Endothelial cell of umbilical vein (primary cell): Measurements from ENCODE around the gene SPAST. TPM values are rescaled to one million over a fixed set of nuclear protein-coding genes. Genes with fewer than 3 reads are reported as not detected.

Experiments
- BruUV-seq: library from RNA; stranded (reverse); fragments of 400-500 nt; replicated peaks from 2 replicates; lab custom pipeline; 2021; lab: Mats Ljungman, UMichigan
- CTCF ChIA-PET: fragments of 300-600, 350-600 bp; sonication (Branson Sonifier 250); formaldehyde crosslinking; loops from one replicate; lab custom pipeline; 2021; ENCODE audit warnings: antibody characterized with exemption, inconsistent platforms; lab: Charles Lee
- POLR2A ChIA-PET: fragments of 300-600, 350-600 bp; sonication (Branson Sonifier 250); formaldehyde crosslinking; loops from one replicate; lab custom pipeline; 2021; ENCODE audit warnings: antibody characterized with exemption, inconsistent platforms; lab: Charles Lee
- DNase-seq: peaks from one replicate; pipeline ENCODE4 v3.0.0-alpha.2; 2011; ENCODE audit warnings: low read depth, low spot score
- FAIRE-seq: peaks from 2 replicates; lab custom pipeline; 2011; peaks lifted over from hg19 to GRCh38; lab: Jason Lieb, UNC
- H2AFZ ChIP-seq: 2 replicates; pipeline ENCODE4 v1.6.0; 2012; ENCODE audit warnings: low read depth, low read length, control low read depth, inconsistent platforms
- H3K27ac ChIP-seq: 2 replicates; pipeline ENCODE4 v1.5.1; 2011; ENCODE audit warnings: low read depth, mild to moderate bottlenecking, control low read depth, low read length, moderate library complexity; ENCODE audit not compliant: insufficient read depth
- H3K27me3 ChIP-seq, 2 experiments: 2 replicates each; pipeline versions ENCODE4 v1.6.0 to v1.6.1; 2011; ENCODE audit warnings: low read length in 2 of 2, mixed read lengths in 1 of 2; ENCODE audit not compliant: control insufficient read depth in 2 of 2, insufficient read depth in 2 of 2
- H3K36me3 ChIP-seq, 2 experiments: 2 replicates in 1 of 2; 3 replicates in 1 of 2; pipeline ENCODE4 v1.5.1; 2011; ENCODE audit warnings: low read length in 2 of 2, mild to moderate bottlenecking in 1 of 2, moderate library complexity in 1 of 2; ENCODE audit not compliant: control insufficient read depth in 2 of 2, insufficient read depth in 2 of 2; ENCODE audit errors: extremely low read depth in 1 of 2
- H3K4me1 ChIP-seq: 3 replicates; pipeline ENCODE4 v1.5.1; 2011; ENCODE audit warnings: mild to moderate bottlenecking, low read length; ENCODE audit not compliant: control insufficient read depth, insufficient read depth; ENCODE audit errors: extremely low read depth
- H3K4me2 ChIP-seq: 2 replicates; pipeline ENCODE4 v1.6.1; 2011; ENCODE audit warnings: low read length, control low read depth, mixed read lengths; ENCODE audit not compliant: insufficient read depth
- H3K4me3 ChIP-seq, 3 experiments: fragments of 200-600 bp in 1 of 3; sonication (generic), shearing (Covaris generic) in 1 of 3; replicated peaks in 1 of 3; 2 replicates each; pipeline ENCODE4 v1.5.1; 2011 to 2016; ENCODE audit warnings: control low read depth in 3 of 3, low read length in 3 of 3, mild to moderate bottlenecking in 2 of 3, inconsistent platforms in 1 of 3, low read depth in 1 of 3, moderate library complexity in 1 of 3; ENCODE audit not compliant: insufficient read depth in 1 of 3
- H3K79me2 ChIP-seq: 2 replicates; pipeline ENCODE4 v1.6.0; 2012; ENCODE audit warnings: low read length, inconsistent platforms; ENCODE audit not compliant: control insufficient read depth, insufficient read depth
- H3K9ac ChIP-seq: replicated peaks from 2 replicates; pipeline ENCODE3; 2011; ENCODE audit warnings: low read length, control low read depth; ENCODE audit not compliant: insufficient read depth; ENCODE audit errors: extremely low read depth
- H3K9me1 ChIP-seq: replicated peaks from 3 replicates; pipeline ENCODE4 v1.6.0; 2011; ENCODE audit warnings: mild to moderate bottlenecking, low read length; ENCODE audit not compliant: control insufficient read depth, insufficient read depth; ENCODE audit errors: extremely low read depth
- H3K9me3 ChIP-seq: replicated peaks from 2 replicates; pipeline ENCODE4 v1.5.1; 2012; ENCODE audit warnings: low read length, inconsistent platforms; ENCODE audit not compliant: control insufficient read depth, insufficient read depth
- H4K20me1 ChIP-seq: replicated peaks from 2 replicates; pipeline ENCODE3; 2011; ENCODE audit warnings: mild to moderate bottlenecking, low read length; ENCODE audit not compliant: control insufficient read depth, insufficient read depth; ENCODE audit errors: extremely low read depth
- EZH2 ChIP-seq: IDR thresholded peaks from 2 replicates; pipeline ENCODE4 v1.6.1; 2012; ENCODE audit warnings: borderline replicate concordance, low read depth, mild to moderate bottlenecking, moderate library complexity, low read length, inconsistent platforms; ENCODE audit not compliant: severe bottlenecking
- FOS ChIP-seq: IDR thresholded peaks from 2 replicates; pipeline ENCODE4 v1.6.1; 2011; ENCODE audit warnings: mild to moderate bottlenecking, low read length, moderate library complexity, borderline replicate concordance; ENCODE audit not compliant: insufficient read depth
- GATA2 ChIP-seq: IDR thresholded peaks from 2 replicates; pipeline ENCODE4 v1.7.0; 2011; ENCODE audit warnings: low read depth, mild to moderate bottlenecking, moderate library complexity, mixed read lengths, low read length; ENCODE audit not compliant: insufficient read length, insufficient read depth
- JUN ChIP-seq: IDR thresholded peaks from 2 replicates; pipeline ENCODE4 v1.6.1; 2011; ENCODE audit warnings: borderline replicate concordance, low read depth; ENCODE audit not compliant: insufficient read length, insufficient read depth
- POLR2AphosphoS5 ChIP-seq: IDR thresholded peaks from 2 replicates; pipeline ENCODE4 v1.6.1; 2012; ENCODE audit warnings: low read depth, mild to moderate bottlenecking, control low read depth, low read length, moderate library complexity; ENCODE audit not compliant: insufficient read depth
- dilution Hi-C: fragments of 300-500 bp; cut with MboI; formaldehyde crosslinking; loops from one replicate; pipeline ENCODE4 v1.15.0; 2019; ENCODE audit warnings: low sequenced_read_pairs; ENCODE audit not compliant: extremely low pct_ligation_motif_present
- intact Hi-C: fragments of 100-400 bp; cut with micrococcal nuclease; formaldehyde crosslinking; loops from one replicate; pipeline ENCODE4 v1.10.0; 2022
- polyA plus RNA-seq, 4 experiments: library from polyadenylated mRNA; depleted of rRNA in 3 of 4; stranded (reverse) in 3 of 4; unstranded in 1 of 4; fragments of >200 nt; gene quantifications; 2 replicates each; pipeline versions ENCODE4 v1.2.1 to v1.2.3, GENCODE V29; 2011 to 2012; ENCODE audit warnings: missing spikeins in 1 of 4
- total RNA-seq: library from RNA; stranded (reverse); gene quantifications from 2 replicates; pipeline ENCODE4 v1.2.3, GENCODE V29; 2021
- TF ChIP-seq, protein P1 (sequence below), 2 donors: IDR thresholded peaks; 1 replicate in 1 of 2; 2 replicates in 1 of 2; pipeline ENCODE4 v1.5.1; 2011; ENCODE audit warnings: low read length in 2 of 2, mild to moderate bottlenecking in 2 of 2, moderate library complexity in 2 of 2, control low read depth in 1 of 2, inconsistent platforms in 1 of 2, low read depth in 1 of 2; ENCODE audit not compliant: insufficient read depth in 1 of 2; ENCODE audit errors: extremely low read depth in 1 of 2

SPAST gene
- total and polyA plus RNA-seq, 2 donors (not counting 3 experiments of a cell fraction or from before 2014, with no cell fraction given) = 4.7 to 24.9 TPM

DNA sequence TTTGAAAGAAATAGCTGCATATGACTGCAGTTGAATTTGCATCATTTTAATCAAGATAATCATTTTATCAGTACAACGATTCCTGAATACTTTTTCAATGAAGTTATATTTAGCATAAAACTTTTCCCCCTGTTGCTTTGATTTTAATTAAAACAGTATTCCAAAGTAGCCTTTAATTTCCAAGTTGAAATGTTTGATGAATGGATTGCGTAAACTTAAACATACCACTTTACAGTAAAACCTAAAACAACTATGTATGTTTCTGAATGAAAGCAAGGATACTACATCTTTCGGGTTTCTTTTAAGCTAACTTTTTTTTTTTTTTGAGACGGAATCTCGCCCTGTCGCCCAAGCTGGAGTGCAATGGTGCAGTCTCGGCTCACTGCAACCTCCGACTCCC, 1.4 kb downstream of the SPAST start:
- FAIRE-seq (no peak), DNase-seq (no peak)
- no peak overlapping the region for H3K27ac ChIP-seq
- CTCF ChIA-PET = interaction anchor here (3.8 kb wide), 1 partner anchor 26 kb away, joined by 42 read pairs; the partner anchor contains the start of gene DPY30
- no TSS peak for BruUV-seq
- peak overlapping the region; percentile 24 to 84 (median 61) for H3K4me3 ChIP-seq
- no peaks in the 10 kb centered on the region for H3K9me1 ChIP-seq
- H3K4me2 ChIP-seq = peak overlapping the region; percentile 72
- H3K9ac ChIP-seq = peak overlapping the region; percentile 30
- dilution Hi-C loops (no loop called here), intact Hi-C loops (loop anchor here (5.0 kb wide), 1 partner anchor 213 kb away; the partner anchor contains the start of gene YIPF4)
- POLR2A ChIA-PET = interaction anchor here (0.8 kb wide), 1 partner anchor 25 kb away, joined by 3 read pairs; the partner anchor contains the start of gene DPY30
- H4K20me1 ChIP-seq = no peaks in the 10 kb centered on the region
- no peak overlapping the region for H2AFZ ChIP-seq
- no peaks in the 10 kb centered on the region for H3K27me3 ChIP-seq
- no peaks in the 10 kb centered on the region for H3K9me3 ChIP-seq
- H3K36me3 ChIP-seq = no peaks in the 10 kb centered on the region
- no peak for TF ChIP-seq FOS
- TF ChIP-seq EZH2 = no peak
- TF ChIP-seq GATA2 = no peak
- peaks cover 21% of the 10 kb centered on the region for H3K4me1 ChIP-seq
- H3K79me2 ChIP-seq = peaks cover 8% of the 10 kb centered on the region

DNA sequence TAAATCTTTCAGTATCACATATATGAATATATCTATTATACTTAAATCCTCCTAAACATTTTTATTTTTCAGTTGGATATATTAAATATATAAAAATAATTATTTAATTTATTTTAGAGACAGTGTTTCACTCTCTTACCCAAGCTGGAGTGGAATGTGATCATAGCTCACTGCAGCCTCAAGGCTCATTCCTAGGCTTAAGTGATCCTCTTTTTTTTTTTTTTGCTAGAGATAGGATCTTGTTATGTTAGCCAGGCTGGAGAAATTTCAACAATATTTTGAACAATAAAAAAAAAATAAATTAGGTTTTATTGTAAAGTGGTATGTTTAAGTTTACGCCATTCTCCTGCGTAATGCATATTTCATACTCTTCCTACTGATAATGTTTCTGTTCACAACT, 4.2 kb downstream of the SPAST start:
- CTCF ChIA-PET = no interaction called here

More for the DNA sequence above, 4.2 kb downstream of the SPAST start:
- Histone ChIP-seq H3K4me3 (no peak overlapping the region), H3K27me3 (no peaks in the 10 kb centered on the region), H4K20me1 (no peaks in the 10 kb centered on the region), H3K9me3 (no peaks in the 10 kb centered on the region), H3K9me1 (no peaks in the 10 kb centered on the region), H3K79me2 (peaks cover 14% of the 10 kb centered on the region), H3K27ac (no peak overlapping the region), H3K36me3 (no peaks in the 10 kb centered on the region), H3K4me2 (no peak overlapping the region), H2AFZ (no peak overlapping the region), H3K9ac (no peak overlapping the region), H3K4me1 (peaks cover 14% of the 10 kb centered on the region)
- DNase-seq (no peak), FAIRE-seq (no peak)
- dilution Hi-C loops (no loop called here), intact Hi-C loops (no loop called here)
- POLR2A ChIA-PET = no interaction called here
- BruUV-seq = no TSS peak
- TF ChIP-seq, protein P1, sequence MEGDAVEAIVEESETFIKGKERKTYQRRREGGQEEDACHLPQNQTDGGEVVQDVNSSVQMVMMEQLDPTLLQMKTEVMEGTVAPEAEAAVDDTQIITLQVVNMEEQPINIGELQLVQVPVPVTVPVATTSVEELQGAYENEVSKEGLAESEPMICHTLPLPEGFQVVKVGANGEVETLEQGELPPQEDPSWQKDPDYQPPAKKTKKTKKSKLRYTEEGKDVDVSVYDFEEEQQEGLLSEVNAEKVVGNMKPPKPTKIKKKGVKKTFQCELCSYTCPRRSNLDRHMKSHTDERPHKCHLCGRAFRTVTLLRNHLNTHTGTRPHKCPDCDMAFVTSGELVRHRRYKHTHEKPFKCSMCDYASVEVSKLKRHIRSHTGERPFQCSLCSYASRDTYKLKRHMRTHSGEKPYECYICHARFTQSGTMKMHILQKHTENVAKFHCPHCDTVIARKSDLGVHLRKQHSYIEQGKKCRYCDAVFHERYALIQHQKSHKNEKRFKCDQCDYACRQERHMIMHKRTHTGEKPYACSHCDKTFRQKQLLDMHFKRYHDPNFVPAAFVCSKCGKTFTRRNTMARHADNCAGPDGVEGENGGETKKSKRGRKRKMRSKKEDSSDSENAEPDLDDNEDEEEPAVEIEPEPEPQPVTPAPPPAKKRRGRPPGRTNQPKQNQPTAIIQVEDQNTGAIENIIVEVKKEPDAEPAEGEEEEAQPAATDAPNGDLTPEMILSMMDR (IDR thresholded peaks at IDR 0.05; ENCODE audit: extremely low read depth in 1 of 2, insufficient read depth in 1 of 2, low read depth in 1 of 2, low read length in 2 of 2) = no peak
- TF ChIP-seq POLR2AphosphoS5 (no peak), JUN (no peak)
